ENCODE data around the gene TTC21A. TPM values are rescaled to one million over a fixed set of nuclear protein-coding genes. Genes with fewer than 3 reads are reported as not detected.

The TTC21A gene
- polyA plus RNA-seq, 1 donor (not counting 4 experiments of a cell fraction or from before 2014, with no cell fraction given), result 1.3 TPM

- dilution Hi-C loops (cut with MboI; ENCODE audit: extremely low pct_ligation_motif_present, low sequenced_read_pairs), result no loop called here
- no peak overlapping the region for H3K4me3 ChIP-seq (ENCODE audit: control insufficient read depth in 2 of 3, extremely low read depth in 1 of 3, insufficient read depth in 2 of 3, low read depth in 1 of 3, low read length in 3 of 3)
- H3K9me3 ChIP-seq (ENCODE audit: control insufficient read depth, low read depth, low read length), result no peaks in the 10 kb centered on the region
- H3K4me2 ChIP-seq (ENCODE audit: control insufficient read depth, extremely low read depth, insufficient read depth, low read depth, low read length), result no peak overlapping the region
- no peak overlapping the region for H3K9ac ChIP-seq (ENCODE audit: control insufficient read depth, extremely low read depth, insufficient read depth, low read length)
- H3K27me3 ChIP-seq (ENCODE audit: control insufficient read depth, extremely low read depth, insufficient read depth, low read length), result no peaks in the 10 kb centered on the region
- H3K9me1 ChIP-seq (ENCODE audit: control insufficient read depth, extremely low read depth, insufficient read depth, low read length), result no peaks in the 10 kb centered on the region
- H3K36me3 ChIP-seq (ENCODE audit: control insufficient read depth in 2 of 2, extremely low read depth in 1 of 2, insufficient read depth in 2 of 2, low read length in 2 of 2), result no peaks in the 10 kb centered on the region
- no peak for DNase-seq (ENCODE audit: low read depth, low spot score)
- no peak for TF ChIP-seq EZH2 (IDR thresholded peaks at IDR 0.05; ENCODE audit: low read length)
- TF ChIP-seq, protein P1, sequence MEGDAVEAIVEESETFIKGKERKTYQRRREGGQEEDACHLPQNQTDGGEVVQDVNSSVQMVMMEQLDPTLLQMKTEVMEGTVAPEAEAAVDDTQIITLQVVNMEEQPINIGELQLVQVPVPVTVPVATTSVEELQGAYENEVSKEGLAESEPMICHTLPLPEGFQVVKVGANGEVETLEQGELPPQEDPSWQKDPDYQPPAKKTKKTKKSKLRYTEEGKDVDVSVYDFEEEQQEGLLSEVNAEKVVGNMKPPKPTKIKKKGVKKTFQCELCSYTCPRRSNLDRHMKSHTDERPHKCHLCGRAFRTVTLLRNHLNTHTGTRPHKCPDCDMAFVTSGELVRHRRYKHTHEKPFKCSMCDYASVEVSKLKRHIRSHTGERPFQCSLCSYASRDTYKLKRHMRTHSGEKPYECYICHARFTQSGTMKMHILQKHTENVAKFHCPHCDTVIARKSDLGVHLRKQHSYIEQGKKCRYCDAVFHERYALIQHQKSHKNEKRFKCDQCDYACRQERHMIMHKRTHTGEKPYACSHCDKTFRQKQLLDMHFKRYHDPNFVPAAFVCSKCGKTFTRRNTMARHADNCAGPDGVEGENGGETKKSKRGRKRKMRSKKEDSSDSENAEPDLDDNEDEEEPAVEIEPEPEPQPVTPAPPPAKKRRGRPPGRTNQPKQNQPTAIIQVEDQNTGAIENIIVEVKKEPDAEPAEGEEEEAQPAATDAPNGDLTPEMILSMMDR (optimal IDR thresholded peaks at IDR 0.05 in 1 of 3, IDR thresholded peaks at IDR 0.05 in 1 of 3, conservative IDR thresholded peaks at IDR 0.05 in 1 of 3; ENCODE audit: extremely low read depth in 1 of 3, insufficient read depth in 2 of 3, low read length in 3 of 3), result no peak
- no peak overlapping the region for H2AFZ ChIP-seq (ENCODE audit: control insufficient read depth, low read length)
- H3K4me1 ChIP-seq (ENCODE audit: control insufficient read depth, extremely low read depth, insufficient read depth, low read length), result peaks cover 12% of the 10 kb centered on the region
- H4K20me1 ChIP-seq (ENCODE audit: control insufficient read depth, extremely low read depth, insufficient read depth, low read length), result no peaks in the 10 kb centered on the region
- no peak for FAIRE-seq
- H3K79me2 ChIP-seq (ENCODE audit: control insufficient read depth, insufficient read depth, low read length), result no peaks in the 10 kb centered on the region
- H3K27ac ChIP-seq (ENCODE audit: control insufficient read depth, insufficient read depth, low read length), result no peak overlapping the region
Measured at GRCh38 chr3:39183211-39184080, 76.0 kb downstream of the TTC21A start.

GRCh38 chr3:39184081-39184967 is 76.8 kb downstream of the TTC21A start:
- FAIRE-seq (no peak), DNase-seq (ENCODE audit: low read depth, low spot score) (no peak)
- no peaks in the 10 kb centered on the region for H3K9me3 ChIP-seq (ENCODE audit: control insufficient read depth, low read depth, low read length)
- H3K79me2 ChIP-seq (ENCODE audit: control insufficient read depth, insufficient read depth, low read length), result no peaks in the 10 kb centered on the region
- no peaks in the 10 kb centered on the region for H3K9me1 ChIP-seq (ENCODE audit: control insufficient read depth, extremely low read depth, insufficient read depth, low read length)
- H3K4me2 ChIP-seq (ENCODE audit: control insufficient read depth, extremely low read depth, insufficient read depth, low read depth, low read length), result no peak overlapping the region
- H4K20me1 ChIP-seq (ENCODE audit: control insufficient read depth, extremely low read depth, insufficient read depth, low read length), result no peaks in the 10 kb centered on the region
- no peaks in the 10 kb centered on the region for H3K36me3 ChIP-seq (ENCODE audit: control insufficient read depth in 2 of 2, extremely low read depth in 1 of 2, insufficient read depth in 2 of 2, low read length in 2 of 2)
- H2AFZ ChIP-seq (ENCODE audit: control insufficient read depth, low read length), result no peak overlapping the region
- peaks cover 7% of the 10 kb centered on the region for H3K4me1 ChIP-seq (ENCODE audit: control insufficient read depth, extremely low read depth, insufficient read depth, low read length)
- no peak for TF ChIP-seq EZH2 (IDR thresholded peaks at IDR 0.05; ENCODE audit: low read length)
- TF ChIP-seq, protein P1 (optimal IDR thresholded peaks at IDR 0.05 in 1 of 3, IDR thresholded peaks at IDR 0.05 in 1 of 3, conservative IDR thresholded peaks at IDR 0.05 in 1 of 3; ENCODE audit: extremely low read depth in 1 of 3, insufficient read depth in 2 of 3, low read length in 3 of 3), result no peak
- H3K9ac ChIP-seq (ENCODE audit: control insufficient read depth, extremely low read depth, insufficient read depth, low read length), result no peak overlapping the region
- H3K27me3 ChIP-seq (ENCODE audit: control insufficient read depth, extremely low read depth, insufficient read depth, low read length), result no peaks in the 10 kb centered on the region
- H3K4me3 ChIP-seq (ENCODE audit: control insufficient read depth in 2 of 3, extremely low read depth in 1 of 3, insufficient read depth in 2 of 3, low read depth in 1 of 3, low read length in 3 of 3), result no peak overlapping the region
- dilution Hi-C loops (cut with MboI; ENCODE audit: extremely low pct_ligation_motif_present, low sequenced_read_pairs), result no loop called here
- no peak overlapping the region for H3K27ac ChIP-seq (ENCODE audit: control insufficient read depth, insufficient read depth, low read length)
